Thoracic aorta (tissue), 2 donors: ENCODE results near the gene E2F6. TPM values are rescaled to one million over a fixed set of nuclear protein-coding genes. Genes with fewer than 3 reads are reported as not detected.

Experiments used
- ATAC-seq: fragments of 150-250 bp; one replicate; pipeline ENCODE4 v1.8.0; 2017; ENCODE audit warnings: low read depth; ENCODE audit not compliant: insufficient number of reproducible peaks, low FRiP score
- DNase-seq: peaks from one replicate; pipeline ENCODE4 v3.0.0-alpha.2; 2020; ENCODE audit warnings: low spot score
- H3K27ac ChIP-seq, 2 donors: fragments of 200-600 bp; sonication (generic); 1 replicate in 1 of 2; 2 replicates in 1 of 2; pipeline ENCODE4 v1.5.1; 2016; ENCODE audit warnings: mild to moderate bottlenecking in 2 of 2, moderate library complexity in 2 of 2
- H3K27me3 ChIP-seq: fragments of 200-600 bp; sonication (generic); replicated peaks from 2 replicates; pipeline ENCODE4 v1.6.0; 2016; ENCODE audit warnings: mild to moderate bottlenecking; ENCODE audit not compliant: insufficient read depth
- H3K36me3 ChIP-seq: fragments of 200-600 bp; sonication (generic); one replicate; pipeline ENCODE4 v1.5.1; 2016
- H3K4me1 ChIP-seq, 2 donors: fragments of 200-600 bp; sonication (generic); 1 replicate in 1 of 2; 2 replicates in 1 of 2; pipeline versions ENCODE4 v1.5.1 to v1.6.0; 2016; ENCODE audit warnings: low read depth in 2 of 2, mild to moderate bottlenecking in 1 of 2; ENCODE audit not compliant: control insufficient read depth in 1 of 2
- H3K4me3 ChIP-seq: fragments of 200-600 bp; sonication (generic); 2 replicates; pipeline ENCODE4 v1.5.1; 2016; ENCODE audit warnings: mild to moderate bottlenecking
- H3K9me3 ChIP-seq: fragments of 200-600 bp; sonication (generic); 2 replicates; pipeline ENCODE4 v1.5.1; 2016
- CTCF ChIP-seq: fragments of 200-600 bp; sonication (generic); IDR thresholded peaks from one replicate; pipeline ENCODE4 v1.5.1; 2019; ENCODE audit warnings: antibody characterized with exemption
- total RNA-seq, 2 donors: library from RNA; depleted of rRNA; stranded (reverse); fragments of >200 nt; gene quantifications; one replicate each; pipeline versions ENCODE4 v1.1.0 to v1.2.3, GENCODE V29; 2016

E2F6 gene
- total RNA-seq, 2 donors from 2014 or later: 4.2 to 16.6 TPM

GRCh38 chr2:11457935-11458334, 8.0 kb downstream of the E2F6 start:
- no peak overlapping the region for H3K4me3 ChIP-seq
- DNase-seq: no peak
- no peak for TF ChIP-seq CTCF
- no peaks in the 10 kb centered on the region for H3K27me3 ChIP-seq
- peaks cover 3 to 21% of the 10 kb centered on the region in 2 donors for H3K4me1 ChIP-seq
- no peaks in the 10 kb centered on the region for H3K9me3 ChIP-seq
- ATAC-seq: no peak
- H3K36me3 ChIP-seq: peaks cover 13% of the 10 kb centered on the region
- H3K27ac ChIP-seq: no peak overlapping the region

GRCh38 chr2:11456251-11456650, 9.7 kb downstream of the E2F6 start:
- ATAC-seq (no peak), DNase-seq (no peak)
- H3K27me3 ChIP-seq: no peaks in the 10 kb centered on the region
- H3K4me3 ChIP-seq: no peak overlapping the region
- peaks cover 23% of the 10 kb centered on the region for H3K36me3 ChIP-seq
- no peak for TF ChIP-seq CTCF
- no peaks in the 10 kb centered on the region for H3K9me3 ChIP-seq
- H3K27ac ChIP-seq: no peak overlapping the region
- peaks cover 0 to 18% of the 10 kb centered on the region in 2 donors for H3K4me1 ChIP-seq

GRCh38 chr2:11454824-11455223, 11.1 kb downstream of the E2F6 start:
- H3K9me3 ChIP-seq: no peaks in the 10 kb centered on the region
- peaks cover 0 to 12% of the 10 kb centered on the region in 2 donors for H3K4me1 ChIP-seq
- ATAC-seq (no peak), DNase-seq (no peak)
- H3K4me3 ChIP-seq: no peak overlapping the region
- peaks cover 30% of the 10 kb centered on the region for H3K36me3 ChIP-seq
- no peak for TF ChIP-seq CTCF
- H3K27ac ChIP-seq: no peak overlapping the region
- no peaks in the 10 kb centered on the region for H3K27me3 ChIP-seq

GRCh38 chr2:11450791-11451190, 15.2 kb downstream of the E2F6 start:
- no peak for ATAC-seq
- H3K36me3 ChIP-seq: peaks cover 42% of the 10 kb centered on the region
- no peak overlapping the region for H3K27ac ChIP-seq

GRCh38 chr2:11446733-11447248, 19.2 kb downstream of the E2F6 start:
- H3K4me1 ChIP-seq: no peaks in the 10 kb centered on the region
- peak; percentile 43 for ATAC-seq
- no peak overlapping the region for H3K27ac ChIP-seq
- no peaks in the 10 kb centered on the region for H3K9me3 ChIP-seq
- H3K36me3 ChIP-seq: peaks cover 39% of the 10 kb centered on the region
- no peak for DNase-seq
- no peak overlapping the region for H3K4me3 ChIP-seq
- H3K27me3 ChIP-seq: no peaks in the 10 kb centered on the region
- peak; percentile 83 for TF ChIP-seq CTCF

More at GRCh38 chr2:11450791-11451190, 15.2 kb downstream of the E2F6 start:
- no peak for TF ChIP-seq CTCF
- Histone ChIP-seq H3K4me1 (no peaks in the 10 kb centered on the region), H3K4me3 (no peak overlapping the region), H3K9me3 (no peaks in the 10 kb centered on the region), H3K27me3 (no peaks in the 10 kb centered on the region)
- no peak for DNase-seq
